ENCODE data around the gene GLRX2.

DNA sequence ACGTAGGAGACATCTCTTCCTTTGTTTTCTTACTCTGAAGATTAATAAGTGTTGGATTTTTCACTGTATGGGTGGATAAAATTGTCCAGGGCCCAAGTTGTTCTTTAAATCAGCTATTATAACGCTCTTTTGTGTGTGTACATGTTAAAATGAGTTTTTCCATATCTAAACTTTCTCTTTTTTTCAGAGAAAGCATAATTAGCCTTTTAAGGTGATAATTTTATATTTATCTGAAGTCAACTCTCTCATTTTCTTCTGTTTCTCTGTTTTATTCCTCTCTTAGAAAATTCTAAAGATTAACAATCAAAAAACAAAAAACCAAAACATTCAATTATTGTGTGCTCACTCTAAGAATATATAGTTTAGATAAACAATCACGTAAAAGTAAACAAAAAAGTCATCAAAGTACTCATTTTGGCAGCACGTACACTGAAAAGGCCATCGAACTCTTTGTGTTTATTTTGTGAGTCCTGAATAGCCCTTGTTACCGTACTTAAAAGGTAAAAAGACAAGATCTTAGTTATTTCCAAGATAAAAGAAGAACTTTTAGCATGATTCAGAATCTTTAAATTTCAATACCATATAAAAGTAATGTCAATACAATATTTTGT lies 9.4 kb upstream of the GLRX2 start:
- TF ChIP-seq TAF1 (IDR thresholded peaks at IDR 0.05; ENCODE audit: borderline replicate concordance, low read depth, low read length), result no peak
- no peak for TF ChIP-seq POLR2AphosphoS5 (IDR thresholded peaks at IDR 0.05; ENCODE audit: low read depth, low read length)
